Lung (tissue), 12 donors: Measurements from ENCODE around the gene MLLT6. TPM values are rescaled to one million over a fixed set of nuclear protein-coding genes. Genes with fewer than 3 reads are reported as not detected.

Experiments
- ATAC-seq: fragments of 200-7000 bp; cut with Tn5 transposase; one replicate; pipeline ENCODE4 v1.9.1; 2020; ENCODE audit warnings: moderate number of reproducible peaks; ENCODE audit not compliant: insufficient read depth, low FRiP score
- DNase-seq, 3 donors: peaks; one replicate each; pipeline ENCODE4 v3.0.0-alpha.2; 2013 to 2017
- H3K27ac ChIP-seq, 2 donors: one replicate each; pipeline ENCODE4 v1.5.1; 2013; ENCODE audit warnings: mild to moderate bottlenecking in 2 of 2, moderate library complexity in 2 of 2, control low read depth in 1 of 2, inconsistent platforms in 1 of 2, low read depth in 1 of 2, low read length in 1 of 2
- H3K27me3 ChIP-seq, 3 donors: one replicate each; pipeline ENCODE4 v1.5.1; 2013; ENCODE audit warnings: low read length in 2 of 3; ENCODE audit not compliant: control insufficient read depth in 3 of 3, insufficient read depth in 3 of 3
- H3K36me3 ChIP-seq, 4 donors: one replicate each; pipeline ENCODE4 v1.5.1; 2013; ENCODE audit warnings: low read length in 4 of 4, mild to moderate bottlenecking in 1 of 4, moderate library complexity in 1 of 4; ENCODE audit not compliant: control insufficient read depth in 4 of 4, insufficient read depth in 4 of 4
- H3K4me1 ChIP-seq, 5 donors: one replicate each; pipeline ENCODE4 v1.5.1; 2013; ENCODE audit warnings: low read length in 5 of 5, mild to moderate bottlenecking in 2 of 5, moderate library complexity in 1 of 5; ENCODE audit not compliant: control insufficient read depth in 5 of 5, insufficient read depth in 5 of 5
- H3K4me3 ChIP-seq: one replicate; pipeline ENCODE4 v1.5.1; 2013; ENCODE audit warnings: mild to moderate bottlenecking, control low read depth, moderate library complexity
- H3K9ac ChIP-seq, 2 donors: one replicate each; pipeline ENCODE4 v1.5.1; 2013; ENCODE audit warnings: low read length in 2 of 2, control low read depth in 1 of 2; ENCODE audit not compliant: insufficient read depth in 1 of 2
- H3K9me3 ChIP-seq, 4 donors: one replicate each; pipeline ENCODE4 v1.5.1; 2013; ENCODE audit warnings: low read length in 3 of 4, mild to moderate bottlenecking in 1 of 4, moderate library complexity in 1 of 4; ENCODE audit not compliant: control insufficient read depth in 4 of 4, insufficient read depth in 3 of 4
- CTCF ChIP-seq: IDR thresholded peaks from 2 replicates; pipeline ENCODE4 v1.5.1; 2012; ENCODE audit warnings: mild to moderate bottlenecking; ENCODE audit errors: control extremely low read depth, extremely low read depth
- WGBS, 2 donors: extraction: QIAGEN DNeasy Blood & Tissue Kit; methylation state at CpG; one replicate each; pipeline ENCODE4 v1.1.7; 2013; 5-methylcytosine and 5-hydroxymethylcytosine counted together
- polyA plus RNA-seq, 2 donors: library from polyadenylated mRNA; stranded (reverse); fragments of 200-250 nt; gene quantifications; one replicate each; pipeline ENCODE4 v1.2.1, GENCODE V29; 2013
- total RNA-seq, 2 donors: library from RNA; depleted of rRNA in 1 of 2; stranded (reverse); fragments of >200 nt in 1 of 2; gene quantifications; one replicate each; pipeline ENCODE4 v1.2.1, GENCODE V29; 2014 to 2021
- donor health status: control.
- donor health status: control.
- donor health status: Bipolar disorder and iron deficiency.
- donor health status: healthy.
- donor health status: DM: yes; HTN: yes; CAD: no.

MLLT6 gene
- total and polyA plus RNA-seq, 4 donors: 64.0 to 108 (median 70.3) TPM

GRCh38 chr17:38743556-38744171, 38.6 kb downstream of the MLLT6 start:
- 65 to 73% methylated on average over 4 of the region's 4 CpGs for WGBS, 2 donors
- Histone ChIP-seq H3K4me3 (no peak overlapping the region), H3K9ac (peak overlapping the region in 1 of 2 donors; percentile 25), H3K27me3 (no peaks in the 10 kb centered on the region), H3K9me3 (no peaks in the 10 kb centered on the region), H3K4me1 (peaks cover 9 to 62% (median 29%) of the 10 kb centered on the region in 5 donors), H3K27ac (peak overlapping the region in 1 of 2 donors; percentile 42), H3K36me3 (peaks cover 0 to 14% (median 10%) of the 10 kb centered on the region in 4 donors)
- no peak for TF ChIP-seq CTCF
- ATAC-seq: no peak
- DNase-seq: peak; percentile 64 to 84 (median 74)

- Histone ChIP-seq H3K27ac (peak overlapping the region in 1 of 2 donors; percentile 1), H3K4me3 (no peak overlapping the region), H3K36me3 (no peaks in the 10 kb centered on the region), H3K9ac (peak overlapping the region in 1 of 2 donors; percentile 51), H3K9me3 (no peaks in the 10 kb centered on the region), H3K4me1 (peaks cover 9 to 80% (median 29%) of the 10 kb centered on the region in 5 donors), H3K27me3 (peaks cover 0 to 7% (median under 1%) of the 10 kb centered on the region in 3 donors)
- ATAC-seq (no peak), DNase-seq (no peak)
- 36 to 59% methylated on average over 4 of the region's 4 CpGs for WGBS, 2 donors
- TF ChIP-seq CTCF: no peak
Measured at GRCh38 chr17:38745545-38745944, 40.5 kb downstream of the MLLT6 start.

GRCh38 chr17:38746004-38746848, 41.2 kb downstream of the MLLT6 start:
- no peak for ATAC-seq
- Histone ChIP-seq H3K4me3 (no peak overlapping the region), H3K9me3 (no peaks in the 10 kb centered on the region), H3K4me1 (peaks cover 9 to 80% (median 31%) of the 10 kb centered on the region in 5 donors), H3K9ac (peak overlapping the region; percentile 67 to 68), H3K36me3 (no peaks in the 10 kb centered on the region), H3K27me3 (peaks cover 0 to 14% (median 7%) of the 10 kb centered on the region in 3 donors), H3K27ac (peak overlapping the region in 1 of 2 donors; percentile 15)
- peak in 1 of 3 donors; percentile 47 for DNase-seq
- no peak for TF ChIP-seq CTCF
- WGBS, 2 donors: 49 to 66% methylated on average over 8 of the region's 8 CpGs
